AG04449 (cell line): Measurements from ENCODE around the gene PCDHGA1.
"Not testable (repeated sequence)": the region's sequence is repeated elsewhere in the genome, so short reads cannot be mapped to it uniquely, and the experiment has no call there.

ENCODE experiments used
- CTCF ChIA-PET: fragments of 350-600 bp; formaldehyde crosslinking; extraction: SDS; loops from one replicate; lab custom pipeline; 2021; ENCODE audit warnings: antibody characterized with exemption; lab: Yijun Ruan, JAX
- POLR2A ChIA-PET: fragments of 400-600, 350-600 bp; formaldehyde crosslinking; extraction: SDS; loops from one replicate; lab custom pipeline; 2020; ENCODE audit warnings: antibody characterized with exemption, inconsistent platforms; lab: Yijun Ruan, JAX
- DNase-seq: peaks from one replicate; pipeline ENCODE4 v3.0.0-alpha.2; 2010; ENCODE audit warnings: low read depth, low spot score
- H3K4me3 ChIP-seq: 2 replicates; pipeline ENCODE4 v1.5.1; 2011; ENCODE audit warnings: low read depth, mild to moderate bottlenecking, control low read depth, low read length
- TF ChIP-seq, protein P1 (sequence below): IDR thresholded peaks from one replicate; pipeline ENCODE4 v1.5.1; 2011; ENCODE audit warnings: mild to moderate bottlenecking, moderate library complexity, low read length, control low read depth, inconsistent platforms; ENCODE audit not compliant: insufficient read depth; ENCODE audit errors: missing control alignments

Gene PCDHGA1

DNA sequence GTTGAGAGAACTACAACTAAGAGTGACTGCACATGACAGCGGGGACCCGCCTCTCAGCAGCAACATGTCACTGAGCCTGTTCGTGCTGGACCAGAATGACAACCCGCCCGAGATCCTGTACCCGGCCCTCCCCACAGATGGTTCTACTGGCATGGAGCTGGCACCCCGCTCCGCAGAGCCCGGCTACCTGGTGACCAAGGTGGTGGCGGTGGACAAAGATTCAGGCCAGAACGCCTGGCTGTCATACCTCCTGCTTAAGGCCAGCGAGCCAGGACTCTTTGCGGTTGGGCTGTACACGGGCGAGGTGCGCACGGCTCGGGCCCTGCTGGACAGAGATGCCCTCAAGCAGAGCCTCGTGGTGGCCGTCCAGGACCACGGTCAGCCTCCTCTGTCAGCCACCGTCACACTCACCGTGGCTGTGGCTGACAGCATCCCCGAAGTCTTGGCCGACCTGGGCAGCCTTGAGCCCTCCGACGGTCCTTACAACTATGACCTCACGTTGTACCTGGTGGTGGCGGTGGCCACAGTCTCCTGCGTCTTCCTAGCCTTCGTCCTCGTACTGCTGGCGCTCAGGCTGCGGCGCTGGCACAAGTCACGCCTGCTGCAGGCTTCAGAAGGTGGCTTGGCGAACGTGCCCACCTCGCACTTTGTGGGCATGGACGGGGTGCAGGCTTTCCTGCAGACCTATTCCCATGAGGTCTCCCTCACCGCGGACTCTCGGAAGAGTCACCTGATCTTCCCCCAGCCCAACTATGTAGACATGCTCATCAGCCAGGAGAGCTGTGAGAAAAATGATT is 54.4 kb downstream of the PCDHGA1 start:
- ChIA-PET POLR2A (no interaction called here), CTCF (interaction anchor here (4.1 kb wide), 1 partner anchor 174 kb away, joined by 24 read pairs; no protein-coding TSS in a partner anchor)
- TF ChIP-seq, protein P1, sequence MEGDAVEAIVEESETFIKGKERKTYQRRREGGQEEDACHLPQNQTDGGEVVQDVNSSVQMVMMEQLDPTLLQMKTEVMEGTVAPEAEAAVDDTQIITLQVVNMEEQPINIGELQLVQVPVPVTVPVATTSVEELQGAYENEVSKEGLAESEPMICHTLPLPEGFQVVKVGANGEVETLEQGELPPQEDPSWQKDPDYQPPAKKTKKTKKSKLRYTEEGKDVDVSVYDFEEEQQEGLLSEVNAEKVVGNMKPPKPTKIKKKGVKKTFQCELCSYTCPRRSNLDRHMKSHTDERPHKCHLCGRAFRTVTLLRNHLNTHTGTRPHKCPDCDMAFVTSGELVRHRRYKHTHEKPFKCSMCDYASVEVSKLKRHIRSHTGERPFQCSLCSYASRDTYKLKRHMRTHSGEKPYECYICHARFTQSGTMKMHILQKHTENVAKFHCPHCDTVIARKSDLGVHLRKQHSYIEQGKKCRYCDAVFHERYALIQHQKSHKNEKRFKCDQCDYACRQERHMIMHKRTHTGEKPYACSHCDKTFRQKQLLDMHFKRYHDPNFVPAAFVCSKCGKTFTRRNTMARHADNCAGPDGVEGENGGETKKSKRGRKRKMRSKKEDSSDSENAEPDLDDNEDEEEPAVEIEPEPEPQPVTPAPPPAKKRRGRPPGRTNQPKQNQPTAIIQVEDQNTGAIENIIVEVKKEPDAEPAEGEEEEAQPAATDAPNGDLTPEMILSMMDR = no peak
- DNase-seq = no peak
- no peak overlapping the region for H3K4me3 ChIP-seq

DNA sequence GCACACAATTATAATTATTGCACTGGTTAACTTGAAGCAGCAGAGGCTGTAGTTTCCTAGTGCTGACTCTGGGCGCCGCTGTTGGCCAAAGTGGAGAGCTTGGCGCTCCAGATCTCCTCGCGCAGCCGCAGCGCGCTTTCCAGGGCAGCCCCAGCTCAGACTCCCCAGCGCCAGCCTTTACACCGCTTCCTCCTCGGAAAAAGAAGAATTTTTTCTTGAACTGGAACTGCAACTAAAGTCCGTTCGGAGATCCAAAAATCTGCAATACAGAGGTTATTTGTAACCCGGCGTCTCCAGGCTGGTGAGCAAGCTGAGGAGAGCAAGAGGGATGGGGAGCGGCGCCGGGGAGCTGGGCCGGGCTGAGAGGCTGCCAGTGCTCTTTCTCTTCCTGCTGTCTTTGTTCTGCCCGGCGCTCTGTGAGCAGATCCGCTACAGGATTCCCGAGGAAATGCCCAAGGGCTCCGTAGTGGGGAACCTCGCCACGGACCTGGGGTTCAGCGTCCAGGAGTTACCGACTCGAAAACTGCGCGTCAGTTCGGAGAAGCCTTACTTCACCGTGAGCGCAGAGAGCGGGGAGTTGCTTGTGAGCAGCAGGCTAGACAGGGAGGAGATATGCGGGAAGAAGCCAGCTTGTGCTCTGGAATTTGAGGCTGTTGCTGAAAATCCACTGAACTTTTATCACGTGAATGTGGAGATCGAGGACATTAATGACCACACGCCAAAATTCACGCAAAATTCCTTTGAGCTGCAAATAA is 57.4 kb downstream of the PCDHGA1 start, which contains the start of gene PCDHGB4:
Gene PCDHGB4, plus strand, starts transcription at position 142 of the 755 bp plus-strand sequence. Its CDS starts 187 bp downstream, at position 329.
- DNase-seq, POLR2A ChIA-PET: not testable (repeated sequence)
- TF ChIP-seq, protein P1 = peak; percentile 33
- H3K4me3 ChIP-seq = peak within 1 kb of the TSS; percentile 42
- CTCF ChIA-PET = interaction anchor here (1.0 to 8.4 kb wide), 8 partner anchors 9 to 181 kb away, joined by 3 to 77 read pairs (median 10); partner anchors contain the start of genes PCDHGA6, PCDHGB3 and PCDHGB5

DNA sequence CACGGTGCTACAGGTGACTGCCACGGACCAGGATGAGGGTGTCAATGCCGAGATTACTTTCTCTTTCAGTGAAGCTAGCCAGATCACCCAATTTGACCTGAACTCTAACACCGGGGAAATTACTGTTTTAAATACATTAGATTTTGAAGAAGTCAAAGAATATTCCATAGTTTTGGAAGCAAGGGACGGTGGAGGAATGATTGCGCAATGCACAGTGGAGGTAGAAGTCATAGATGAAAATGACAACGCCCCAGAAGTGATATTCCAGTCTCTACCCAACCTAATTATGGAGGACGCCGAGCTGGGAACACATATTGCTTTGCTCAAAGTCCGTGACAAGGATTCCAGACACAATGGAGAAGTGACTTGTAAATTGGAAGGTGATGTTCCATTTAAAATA is 58.3 kb downstream of the PCDHGA1 start:
- ChIA-PET POLR2A (no interaction called here), CTCF (interaction anchor here (1.6 to 8.4 kb wide), 5 partner anchors 9 to 175 kb away, joined by 5 to 77 read pairs (median 11); partner anchors contain the start of genes PCDHGA6, PCDHGB3 and PCDHGB5)
- no peak overlapping the region for H3K4me3 ChIP-seq
- DNase-seq = no peak
- TF ChIP-seq, protein P1 = no peak

DNA sequence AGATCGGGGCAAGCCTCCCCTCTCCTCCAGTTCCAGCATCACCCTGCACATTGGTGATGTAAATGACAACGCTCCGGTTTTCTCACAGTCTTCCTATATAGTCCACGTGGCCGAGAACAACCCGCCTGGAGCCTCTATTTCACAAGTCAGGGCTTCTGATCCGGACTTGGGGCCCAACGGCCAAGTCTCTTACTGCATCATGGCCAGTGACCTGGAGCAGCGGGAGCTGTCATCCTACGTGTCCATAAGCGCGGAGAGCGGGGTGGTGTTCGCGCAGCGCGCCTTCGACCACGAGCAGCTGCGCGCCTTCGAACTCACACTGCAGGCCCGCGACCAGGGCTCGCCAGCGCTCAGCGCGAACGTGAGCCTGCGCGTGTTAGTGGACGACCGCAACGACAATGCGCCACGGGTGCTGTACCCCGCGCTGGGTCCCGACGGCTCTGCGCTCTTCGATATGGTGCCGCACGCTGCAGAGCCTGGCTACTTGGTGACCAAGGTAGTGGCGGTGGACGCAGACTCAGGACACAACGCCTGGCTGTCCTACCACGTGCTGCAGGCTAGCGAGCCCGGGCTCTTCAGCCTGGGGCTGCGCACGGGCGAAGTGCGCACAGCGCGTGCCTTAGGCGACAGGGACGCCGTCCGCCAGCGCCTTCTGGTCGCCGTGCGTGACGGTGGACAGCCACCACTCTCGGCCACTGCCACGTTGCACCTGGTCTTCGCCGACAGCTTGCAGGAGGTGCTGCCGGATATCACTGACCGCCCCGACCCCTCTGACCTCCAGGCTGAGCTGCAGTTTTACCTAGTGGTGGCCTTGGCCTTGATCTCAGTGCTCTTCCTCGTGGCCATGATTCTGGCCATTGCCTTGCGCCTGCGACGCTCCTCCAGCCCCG is 59.1 kb downstream of the PCDHGA1 start:
- H3K4me3 ChIP-seq = no peak overlapping the region
- ChIA-PET POLR2A (no interaction called here), CTCF (interaction anchor here (0.9 to 8.4 kb wide), 10 partner anchors 8 to 177 kb away, joined by 3 to 77 read pairs (median 8); partner anchors contain the start of genes PCDHGA10, PCDHGA6 and PCDHGB5)
- DNase-seq = no peak
- TF ChIP-seq, protein P1 = no peak

DNA sequence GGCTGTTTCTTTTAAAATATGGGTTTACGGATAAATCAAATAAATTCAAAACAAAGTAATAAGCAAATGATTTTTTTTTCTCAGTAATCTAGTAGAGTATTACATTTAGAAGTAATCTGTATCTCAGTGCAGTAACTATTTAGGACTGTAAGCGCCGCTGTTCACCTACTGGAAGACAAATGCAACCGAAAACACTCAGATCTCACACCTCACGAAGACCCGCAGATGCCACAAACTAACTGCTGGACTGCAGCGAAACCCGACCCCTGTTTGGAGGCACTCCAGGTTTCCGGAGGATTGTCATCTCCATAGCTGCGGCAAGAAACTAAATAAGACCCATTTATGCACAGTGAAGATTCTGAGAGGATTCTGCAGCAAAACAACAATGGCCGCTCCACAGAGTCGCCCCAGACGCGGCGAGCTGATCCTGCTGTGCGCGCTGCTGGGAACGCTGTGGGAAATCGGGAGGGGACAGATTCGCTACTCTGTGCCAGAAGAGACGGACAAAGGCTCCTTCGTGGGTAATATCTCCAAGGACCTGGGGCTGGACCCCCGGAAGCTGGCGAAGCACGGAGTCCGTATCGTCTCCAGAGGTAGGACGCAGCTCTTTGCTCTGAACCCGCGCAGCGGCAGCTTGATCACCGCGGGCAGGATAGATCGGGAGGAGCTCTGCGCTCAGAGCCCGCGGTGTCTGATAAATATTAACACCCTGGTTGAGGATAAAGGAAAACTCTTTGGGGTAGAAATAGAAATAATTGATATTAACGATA is 62.3 kb downstream of the PCDHGA1 start, which contains the start of gene PCDHGA8:
Gene PCDHGA8, plus strand, starts transcription at position 205 of the 770 bp plus-strand sequence. Its CDS starts 181 bp downstream, at position 386.
- ChIA-PET CTCF (interaction anchor here (0.7 to 8.4 kb wide), 9 partner anchors 11 to 174 kb away, joined by 3 to 77 read pairs (median 5); partner anchors contain the start of genes PCDHGA10, PCDHGA6, PCDHGB1 and PCDHGB6), POLR2A (no interaction called here)
- 0 out of 2 replicates have a peak within 1 kb of the TSS, but pooled peaks have one; percentile 1 for H3K4me3 ChIP-seq
- TF ChIP-seq, protein P1 = no peak
- DNase-seq = no peak
